Effector memory CD8-positive, alpha-beta T cell (primary cell): ENCODE data around the gene HTN1.

Source experiments
- ATAC-seq: fragments of 150-1000 bp; cut with Tn5 transposase; replicated peaks from 2 replicates; pipeline ENCODE4 v1.10.0; 2021; ENCODE audit warnings: mild to moderate bottlenecking, moderate library complexity
- DNase-seq, 3 experiments: peaks; one replicate each; pipeline ENCODE4 v3.0.0; 2021
- H3K27ac Mint-ChIP-seq, 2 donors: one replicate each; pipeline ENCODE4 v1.8.0; 2022; ENCODE audit warnings: mild to moderate bottlenecking in 2 of 2, mixed read lengths in 2 of 2, moderate library complexity in 2 of 2
- H3K27me3 Mint-ChIP-seq, 2 donors: one replicate each; pipeline ENCODE4 v1.8.0; 2022; ENCODE audit warnings: mixed read lengths in 2 of 2
- H3K36me3 Mint-ChIP-seq: one replicate; pipeline ENCODE4 v1.8.0; 2022; ENCODE audit warnings: mild to moderate bottlenecking, moderate library complexity, mixed read lengths; ENCODE audit not compliant: insufficient read depth
- H3K4me1 Mint-ChIP-seq, 2 donors: one replicate each; pipeline ENCODE4 v1.8.0; 2022; ENCODE audit warnings: low read depth in 2 of 2, mixed read lengths in 2 of 2
- H3K4me3 Mint-ChIP-seq, 2 donors: one replicate each; pipeline ENCODE4 v1.8.0; 2022; ENCODE audit warnings: mild to moderate bottlenecking in 2 of 2, mixed read lengths in 2 of 2, moderate library complexity in 2 of 2
- H3K9me3 Mint-ChIP-seq, 2 donors: one replicate each; pipeline ENCODE4 v1.8.0; 2022; ENCODE audit warnings: mixed read lengths in 2 of 2

The HTN1 gene

GRCh38 chr4:70062000-70062399 is 11.8 kb downstream of the HTN1 start:
- DNase-seq (no peak), ATAC-seq (no peak)
- H3K4me1 Mint-ChIP-seq = no peaks in the 10 kb centered on the region
- H3K4me3 Mint-ChIP-seq = no peak overlapping the region
- H3K27ac Mint-ChIP-seq = no peak overlapping the region
- H3K27me3 Mint-ChIP-seq = no peaks in the 10 kb centered on the region
- H3K36me3 Mint-ChIP-seq = no peaks in the 10 kb centered on the region
- peaks cover 5 to 16% of the 10 kb centered on the region in 2 donors for H3K9me3 Mint-ChIP-seq

GRCh38 chr4:70080205-70080604 is 30.0 kb downstream of the HTN1 start:
- DNase-seq (no peak), ATAC-seq (no peak)
- Mint-ChIP-seq H3K4me3 (no peak overlapping the region), H3K27me3 (no peaks in the 10 kb centered on the region), H3K9me3 (no peaks in the 10 kb centered on the region), H3K4me1 (no peaks in the 10 kb centered on the region), H3K27ac (no peak overlapping the region), H3K36me3 (no peaks in the 10 kb centered on the region)

- ATAC-seq = no peak
- H3K4me3 Mint-ChIP-seq = no peak overlapping the region
- peaks cover 3 to 15% of the 10 kb centered on the region in 2 donors for H3K9me3 Mint-ChIP-seq
Measured at GRCh38 chr4:70099206-70099605, 49.0 kb downstream of the HTN1 start.

More at GRCh38 chr4:70099206-70099605, 49.0 kb downstream of the HTN1 start:
- no peaks in the 10 kb centered on the region for H3K27me3 Mint-ChIP-seq
- no peak for DNase-seq
- no peaks in the 10 kb centered on the region for H3K4me1 Mint-ChIP-seq
- no peaks in the 10 kb centered on the region for H3K36me3 Mint-ChIP-seq
- H3K27ac Mint-ChIP-seq = no peak overlapping the region
